HG03558 (cell line): ENCODE data around the gene C5.

Experiments used
- ATAC-seq: cut with Tn5 transposase; IDR thresholded peaks from one replicate; pipeline ENCODE4 v1.9.1; 2021; ENCODE audit warnings: moderate number of reproducible peaks; ENCODE audit not compliant: unreplicated experiment; ENCODE audit errors: extremely low read depth

Gene C5

GRCh38 chr9:120915854-120916470 lies 134.1 kb downstream of the C5 start:
- ATAC-seq = no peak

- no peak for ATAC-seq
These were observed 135.1 kb downstream of the C5 start for GRCh38 chr9:120914953-120915352.

GRCh38 chr9:120914396-120914795 lies 135.7 kb downstream of the C5 start:
- no peak for ATAC-seq

- ATAC-seq = no peak
These were observed 136.3 kb downstream of the C5 start for GRCh38 chr9:120913647-120914264.

GRCh38 chr9:120912958-120913646 lies 137.0 kb downstream of the C5 start:
- no peak for ATAC-seq

GRCh38 chr9:120911295-120911837 lies 138.7 kb downstream of the C5 start:
- ATAC-seq = no peak

GRCh38 chr9:120910643-120911042 lies 139.4 kb downstream of the C5 start:
- ATAC-seq = no peak

GRCh38 chr9:120909904-120910303 lies 140.2 kb downstream of the C5 start:
- no peak for ATAC-seq

- ATAC-seq = no peak
These were observed 144.5 kb downstream of the C5 start for GRCh38 chr9:120905315-120906164.

GRCh38 chr9:120904978-120905301 lies 145.1 kb downstream of the C5 start:
- ATAC-seq = no peak

- no peak for ATAC-seq
These were observed 145.8 kb downstream of the C5 start for GRCh38 chr9:120904061-120904977.

GRCh38 chr9:120902569-120903535 lies 147.2 kb downstream of the C5 start:
- ATAC-seq = no peak
